Stomach smooth muscle (tissue), 2 donors: ENCODE data around the gene SGMS2.
"Not testable (repeated sequence)": the region's sequence is repeated elsewhere in the genome, so short reads cannot be mapped to it uniquely, and the experiment has no call there.

Source experiments
- H3K27ac ChIP-seq: one replicate; pipeline ENCODE4 v1.7.0; 2013; ENCODE audit warnings: mild to moderate bottlenecking, low read length, inconsistent platforms
- H3K27me3 ChIP-seq, 2 donors: one replicate each; pipeline ENCODE4 v1.7.0; 2013; ENCODE audit warnings: low read length in 2 of 2; ENCODE audit not compliant: insufficient read depth in 2 of 2, control insufficient read depth in 1 of 2
- H3K36me3 ChIP-seq, 2 donors: one replicate each; pipeline ENCODE4 v1.7.0; 2013; ENCODE audit warnings: low read length in 2 of 2; ENCODE audit not compliant: control insufficient read depth in 2 of 2, insufficient read depth in 2 of 2
- H3K4me1 ChIP-seq: one replicate; pipeline ENCODE4 v1.7.0; 2013; ENCODE audit warnings: low read length; ENCODE audit not compliant: control insufficient read depth, insufficient read depth
- H3K4me3 ChIP-seq, 2 donors: one replicate each; pipeline ENCODE4 v1.7.0; 2013; ENCODE audit warnings: low read length in 2 of 2
- H3K9ac ChIP-seq, 2 donors: one replicate each; pipeline ENCODE4 v1.7.0; 2013; ENCODE audit warnings: low read length in 2 of 2, mild to moderate bottlenecking in 1 of 2
- H3K9me3 ChIP-seq, 2 donors: one replicate each; pipeline ENCODE4 v1.7.0; 2013; ENCODE audit warnings: low read length in 2 of 2; ENCODE audit not compliant: control insufficient read depth in 2 of 2
- donor health status: healthy.
- donor health status: Pancreatic carcinoma.

SGMS2 gene

GRCh38 chr4:107893171-107894137 is 68.7 kb downstream of the SGMS2 start:
- Histone ChIP-seq H3K4me3 (peak overlapping the region in 1 of 2 donors; percentile 20), H3K27me3 (no peaks in the 10 kb centered on the region), H3K4me1 (peaks cover 7% of the 10 kb centered on the region), H3K9me3 (no peaks in the 10 kb centered on the region), H3K9ac (no peak overlapping the region), H3K27ac (no peak overlapping the region), H3K36me3 (no peaks in the 10 kb centered on the region)

- Histone ChIP-seq H3K27ac (no peak overlapping the region), H3K9ac (no peak overlapping the region), H3K27me3 (no peaks in the 10 kb centered on the region), H3K4me1 (peaks cover 7% of the 10 kb centered on the region), H3K9me3 (no peaks in the 10 kb centered on the region), H3K4me3 (no peak overlapping the region), H3K36me3 (no peaks in the 10 kb centered on the region)
Observed at GRCh38 chr4:107894138-107894603, 69.4 kb downstream of the SGMS2 start.

- H3K9me3 ChIP-seq: no peaks in the 10 kb centered on the region
- H3K36me3 ChIP-seq: no peaks in the 10 kb centered on the region
- H3K4me1 ChIP-seq: peaks cover 18% of the 10 kb centered on the region
- no peak overlapping the region for H3K4me3 ChIP-seq
- peak overlapping the region in 1 of 2 donors; percentile 46 for H3K9ac ChIP-seq
- H3K27me3 ChIP-seq: no peaks in the 10 kb centered on the region
- peak overlapping the region; percentile 32 for H3K27ac ChIP-seq
Observed at GRCh38 chr4:107896158-107896645, 71.5 kb downstream of the SGMS2 start.

GRCh38 chr4:107896646-107897045 is 71.9 kb downstream of the SGMS2 start:
- no peaks in the 10 kb centered on the region for H3K36me3 ChIP-seq
- H3K27me3 ChIP-seq: no peaks in the 10 kb centered on the region
- no peak overlapping the region for H3K4me3 ChIP-seq
- H3K9me3 ChIP-seq: no peaks in the 10 kb centered on the region
- peak overlapping the region; percentile 32 for H3K27ac ChIP-seq
- H3K4me1 ChIP-seq: peaks cover 22% of the 10 kb centered on the region
- peak overlapping the region in 1 of 2 donors; percentile 46 for H3K9ac ChIP-seq

- Histone ChIP-seq H3K27ac (peak overlapping the region; percentile 13), H3K36me3 (no peaks in the 10 kb centered on the region), H3K9ac (peak overlapping the region in 1 of 2 donors; percentile 24), H3K27me3 (no peaks in the 10 kb centered on the region), H3K4me1 (peaks cover 23% of the 10 kb centered on the region), H3K9me3 (no peaks in the 10 kb centered on the region), H3K4me3 (no peak overlapping the region)
Observed at GRCh38 chr4:107897823-107898222, 73.1 kb downstream of the SGMS2 start.

- no peak overlapping the region for H3K9ac ChIP-seq
- no peak overlapping the region for H3K4me3 ChIP-seq
- H3K27ac ChIP-seq: peak overlapping the region; percentile 46
- H3K27me3 ChIP-seq: no peaks in the 10 kb centered on the region
- peaks cover 23% of the 10 kb centered on the region for H3K4me1 ChIP-seq
- no peaks in the 10 kb centered on the region for H3K36me3 ChIP-seq
- H3K9me3 ChIP-seq: no peaks in the 10 kb centered on the region
Observed at GRCh38 chr4:107900067-107900466, 75.3 kb downstream of the SGMS2 start.

GRCh38 chr4:107900508-107900907 is 75.8 kb downstream of the SGMS2 start:
- Histone ChIP-seq H3K4me3 (no peak overlapping the region), H3K9me3 (no peaks in the 10 kb centered on the region), H3K27ac (peak overlapping the region; percentile 46), H3K27me3 (no peaks in the 10 kb centered on the region), H3K4me1 (peaks cover 22% of the 10 kb centered on the region), H3K36me3 (no peaks in the 10 kb centered on the region), H3K9ac (peak overlapping the region in 1 of 2 donors; percentile 12)

- H3K27ac ChIP-seq: peak overlapping the region; percentile 46
- peak overlapping the region in 1 of 2 donors; percentile 12 for H3K9ac ChIP-seq
- H3K4me3 ChIP-seq: no peak overlapping the region
- H3K9me3 ChIP-seq: no peaks in the 10 kb centered on the region
- peaks cover 0 to 2% of the 10 kb centered on the region in 2 donors for H3K36me3 ChIP-seq
- peaks cover 19% of the 10 kb centered on the region for H3K4me1 ChIP-seq
- no peaks in the 10 kb centered on the region for H3K27me3 ChIP-seq
Observed at GRCh38 chr4:107901213-107901934, 76.6 kb downstream of the SGMS2 start.

GRCh38 chr4:107902715-107903114 is 78.0 kb downstream of the SGMS2 start:
- H3K9ac ChIP-seq: no peak overlapping the region
- H3K9me3 ChIP-seq: no peaks in the 10 kb centered on the region
- no peak overlapping the region for H3K27ac ChIP-seq
- peaks cover 0 to 3% of the 10 kb centered on the region in 2 donors for H3K36me3 ChIP-seq
- no peak overlapping the region for H3K4me3 ChIP-seq
- H3K27me3 ChIP-seq: no peaks in the 10 kb centered on the region
- peaks cover 19% of the 10 kb centered on the region for H3K4me1 ChIP-seq

GRCh38 chr4:107905082-107905481 is 80.3 kb downstream of the SGMS2 start:
- H3K4me1 ChIP-seq: peaks cover 14% of the 10 kb centered on the region
- not testable (repeated sequence) for H3K27ac ChIP-seq

More at GRCh38 chr4:107905082-107905481, 80.3 kb downstream of the SGMS2 start:
- H3K27me3 ChIP-seq, H3K9ac ChIP-seq, H3K9me3 ChIP-seq, H3K4me3 ChIP-seq: not testable (repeated sequence)
- peaks cover 0 to 12% of the 10 kb centered on the region in 2 donors for H3K36me3 ChIP-seq
